SH-SY5Y (cell line): ENCODE data around the gene GULP1.

ENCODE experiments used
- GATA2 ChIP-seq: IDR thresholded peaks from 2 replicates; pipeline ENCODE4 v1.6.1; 2011; ENCODE audit warnings: mild to moderate bottlenecking, low read depth, low read length
- GATA3 ChIP-seq: IDR thresholded peaks from 2 replicates; pipeline ENCODE4 v1.6.1; 2011; ENCODE audit warnings: low read depth, mild to moderate bottlenecking, low read length, moderate library complexity

GULP1 gene

GRCh38 chr2:188360485-188361263 is 69.0 kb downstream of the GULP1 start:
- TF ChIP-seq GATA2 (no peak), GATA3 (no peak)

- TF ChIP-seq GATA3 (no peak), GATA2 (no peak)
These were observed 72.5 kb downstream of the GULP1 start for GRCh38 chr2:188364033-188364630.

GRCh38 chr2:188365058-188365641 is 73.5 kb downstream of the GULP1 start:
- peak; percentile 82 for TF ChIP-seq GATA2
- peak; percentile 89 for TF ChIP-seq GATA3

GRCh38 chr2:188367164-188367563 is 75.5 kb downstream of the GULP1 start:
- TF ChIP-seq GATA2 = no peak
- no peak for TF ChIP-seq GATA3

GRCh38 chr2:188369365-188369764 is 77.7 kb downstream of the GULP1 start:
- TF ChIP-seq GATA3 (no peak), GATA2 (no peak)

- TF ChIP-seq GATA3 = no peak
- no peak for TF ChIP-seq GATA2
These were observed 86.8 kb downstream of the GULP1 start for GRCh38 chr2:188378371-188378950.

- TF ChIP-seq GATA2 (no peak), GATA3 (no peak)
These were observed 88.1 kb downstream of the GULP1 start for GRCh38 chr2:188379748-188380147.

GRCh38 chr2:188380280-188380679 is 88.6 kb downstream of the GULP1 start:
- TF ChIP-seq GATA2 = no peak
- no peak for TF ChIP-seq GATA3

GRCh38 chr2:188381614-188382013 is 89.9 kb downstream of the GULP1 start:
- no peak for TF ChIP-seq GATA3
- TF ChIP-seq GATA2 = no peak

GRCh38 chr2:188382107-188382506 is 90.4 kb downstream of the GULP1 start:
- TF ChIP-seq GATA2 (no peak), GATA3 (no peak)

- TF ChIP-seq GATA3 (no peak), GATA2 (no peak)
These were observed 91.5 kb downstream of the GULP1 start for GRCh38 chr2:188383158-188383557.

GRCh38 chr2:188385857-188386256 is 94.2 kb downstream of the GULP1 start:
- TF ChIP-seq GATA2 (no peak), GATA3 (no peak)

- TF ChIP-seq GATA2 = no peak
- no peak for TF ChIP-seq GATA3
These were observed 97.2 kb downstream of the GULP1 start for GRCh38 chr2:188388831-188389230.

- no peak for TF ChIP-seq GATA3
- no peak for TF ChIP-seq GATA2
These were observed 99.7 kb downstream of the GULP1 start for GRCh38 chr2:188391354-188391753.
